ENCODE data around the gene OR2A5. TPM values are rescaled to one million over a fixed set of nuclear protein-coding genes. Genes with fewer than 3 reads are reported as not detected.

The OR2A5 gene
- total and polyA plus RNA-seq, 2 of the 8 experiments (the other 6 are each of a cell fraction or from before 2014, with no cell fraction given): not detected

GRCh38 chr7:144037414-144038035, 11.2 kb upstream of the OR2A5 start:
- no peak overlapping the region for H3K56ac ChIP-seq (replicated peaks; ENCODE audit: insufficient read length, low read depth, low read length)
- H2BK5ac ChIP-seq (ENCODE audit: low read depth, low read length): no peak overlapping the region
- no peaks in the 10 kb centered on the region for H3K36me3 ChIP-seq (ENCODE audit: control insufficient read depth in 2 of 4, insufficient read depth in 4 of 4, low read length in 3 of 4)
- no peaks in the 10 kb centered on the region for H3K23me2 ChIP-seq (ENCODE audit: low read depth, low read length)
- FAIRE-seq (no peak), DNase-seq (ENCODE audit: low read depth in 1 of 2, low spot score in 2 of 2) (no peak)
- no peaks in the 10 kb centered on the region for H3K79me1 ChIP-seq (ENCODE audit: low read depth, low read length)
- H3K4ac ChIP-seq (replicated peaks; ENCODE audit: insufficient read length, low read depth, low read length): no peak overlapping the region
- H3K4me3 ChIP-seq (ENCODE audit: extremely low read depth in 1 of 4, insufficient read depth in 2 of 4, low read depth in 3 of 4, low read length in 4 of 4): no peak overlapping the region
- no peak overlapping the region for H3K14ac ChIP-seq (ENCODE audit: insufficient read length)
- H3K4me1 ChIP-seq (replicated peaks in 1 of 4; ENCODE audit: control insufficient read depth in 3 of 4, insufficient read depth in 4 of 4, low read length in 3 of 4): no peaks in the 10 kb centered on the region
- H3K9me3 ChIP-seq (ENCODE audit: insufficient read depth in 2 of 2, low read depth in 1 of 2, low read length in 1 of 2): no peaks in the 10 kb centered on the region
- no peak overlapping the region for H3K18ac ChIP-seq (ENCODE audit: extremely low read depth, low read length)
- H4K91ac ChIP-seq (replicated peaks; ENCODE audit: insufficient read length, low read length): no peak overlapping the region
- H4K5ac ChIP-seq (ENCODE audit: insufficient read length, low read depth, low read length): no peak overlapping the region
- H2BK20ac ChIP-seq (ENCODE audit: low read length): no peak overlapping the region
- H2AK5ac ChIP-seq (ENCODE audit: low read depth, low read length): no peak overlapping the region
- no peaks in the 10 kb centered on the region for H4K20me1 ChIP-seq (replicated peaks in 1 of 2; ENCODE audit: control insufficient read depth in 1 of 2, insufficient read depth in 2 of 2, low read length in 2 of 2)
- no peaks in the 10 kb centered on the region for H3K27me3 ChIP-seq (replicated peaks in 1 of 4; ENCODE audit: control insufficient read depth in 3 of 4, extremely low read depth in 1 of 4, insufficient read depth in 3 of 4, low read length in 3 of 4)
- H3K79me2 ChIP-seq (ENCODE audit: control insufficient read depth in 1 of 2, insufficient read depth in 2 of 2, low read length in 2 of 2): no peaks in the 10 kb centered on the region
- no peak overlapping the region for H3K9ac ChIP-seq (replicated peaks in 1 of 4; ENCODE audit: extremely low read depth in 1 of 4, low read depth in 3 of 4, low read length in 3 of 4)
- H2BK120ac ChIP-seq (replicated peaks; ENCODE audit: low read depth, low read length): no peak overlapping the region
- H2AFZ ChIP-seq (ENCODE audit: low read length): no peak overlapping the region
- H4K8ac ChIP-seq (ENCODE audit: extremely low read depth, insufficient read depth, low read length): no peak overlapping the region
- H2BK12ac ChIP-seq (ENCODE audit: low read depth, low read length): no peak overlapping the region
- H3K23ac ChIP-seq (ENCODE audit: insufficient read length): no peak overlapping the region
- H2BK15ac ChIP-seq (ENCODE audit: low read length): no peak overlapping the region
- WGBS, 2 experiments (ENCODE audit: extremely low coverage in 1 of 2, insufficient coverage in 1 of 2, insufficient read length in 1 of 2, insufficient replicate concordance in 2 of 2, low coverage in 1 of 2, low lambda C conversion rate in 2 of 2, missing lambda C conversion rate in 1 of 2): 69% methylated on average over 1 of the region's 1 CpG; no CpG with 5 or more reads in 1 of the 2 experiments
- H3K27ac ChIP-seq (ENCODE audit: low read depth, low read length): no peak overlapping the region
- ChIA-PET POLR2A (ENCODE audit: partially characterized antibody) (no interaction called here), CTCF (ENCODE audit: partially characterized antibody) (interaction anchor here (0.7 to 2.4 kb wide), 7 partner anchors 10 to 40 kb away, joined by 3 to 8 read pairs (median 3); partner anchors contain the start of gene OR2A5)
- no peak overlapping the region for H3K4me2 ChIP-seq (ENCODE audit: insufficient read depth in 1 of 2, low read depth in 2 of 2, low read length in 2 of 2)
- TF ChIP-seq FOSL1 (IDR thresholded peaks at IDR 0.05; ENCODE audit: insufficient read depth, low read depth, low read length) (no peak), SP2 (IDR thresholded peaks at IDR 0.05; ENCODE audit: low read length) (no peak), POU5F1 (IDR thresholded peaks at IDR 0.05; ENCODE audit: low read depth, low read length) (no peak), HDAC2 (IDR thresholded peaks at IDR 0.05; ENCODE audit: borderline replicate concordance in 1 of 2, low read depth in 2 of 2, low read length in 2 of 2) (no peak), EGR1 (IDR thresholded peaks at IDR 0.05; ENCODE audit: borderline replicate concordance, low read depth, low read length) (no peak), TAF7 (optimal IDR thresholded peaks at IDR 0.05; ENCODE audit: borderline replicate concordance, low read depth, low read length) (no peak), RNF2 (IDR thresholded peaks at IDR 0.05; ENCODE audit: borderline replicate concordance, low read depth, low read length, missing control alignments, poor library complexity, severe bottlenecking) (no peak), CBX8 (IDR thresholded peaks at IDR 0.05; ENCODE audit: borderline replicate concordance, low read depth, low read length) (no peak), CTBP2 (IDR thresholded peaks at IDR 0.05; ENCODE audit: borderline replicate concordance, insufficient read depth, insufficient read length, low read length) (no peak), EZH2 (IDR thresholded peaks at IDR 0.05; ENCODE audit: low read depth, low read length, severe bottlenecking) (no peak), TCF12 (IDR thresholded peaks at IDR 0.05; ENCODE audit: low read depth, low read length) (no peak), SIX5 (IDR thresholded peaks at IDR 0.05; ENCODE audit: low read depth, low read length) (no peak), SRF (IDR thresholded peaks at IDR 0.05; ENCODE audit: low read depth, low read length) (no peak)

Data from H1 (cell line).